K562 (cell line): Measurements from ENCODE around the gene PKDREJ. TPM values are rescaled to one million over a fixed set of nuclear protein-coding genes. Genes with fewer than 3 reads are reported as not detected.

Experiments
- ATAC-seq: fragments of 200-7000 bp; cut with Tn5 transposase; 3 replicates; pipeline ENCODE4 v1.9.1; 2020; ENCODE audit warnings: moderate library complexity
- BruUV-seq: library from RNA; stranded (reverse); fragments of 400-500 nt; replicated peaks from 2 replicates; lab custom pipeline; 2021; lab: Mats Ljungman, UMichigan
- CTCF ChIA-PET: fragments of 300-600 bp; formaldehyde crosslinking; extraction: SDS; loops from one replicate; lab custom pipeline; 2021; ENCODE audit warnings: low intra/inter-chr PET ratio; lab: Yijun Ruan, JAX
- POLR2A ChIA-PET: fragments of 300-600, 350-650 bp; sonication (Branson Sonifier 250); formaldehyde crosslinking; extraction: SDS; loops from one replicate; lab custom pipeline; 2021; ENCODE audit warnings: antibody characterized with exemption, inconsistent platforms; lab: Yijun Ruan, JAX
- DNase-seq, 4 experiments: peaks; one replicate each; pipeline versions ENCODE4 v3.0.0 to v3.0.0-alpha.2; 2011 to 2018; ENCODE audit warnings: low spot score in 3 of 4, mixed read lengths in 3 of 4; ENCODE audit errors: extremely low read depth in 1 of 4
- FAIRE-seq: peaks from 2 replicates; lab custom pipeline; 2011; peaks lifted over from hg19 to GRCh38; lab: Jason Lieb, UNC
- H2AFZ ChIP-seq: 2 replicates; pipeline ENCODE4 v1.6.0; 2011; ENCODE audit warnings: low read depth, low read length, control low read depth, inconsistent platforms
- H3K27ac ChIP-seq: fragments of 200-600 bp; 3 replicates; pipeline ENCODE4 v1.8.0; 2011; ENCODE audit warnings: low read depth, mild to moderate bottlenecking, control low read depth, inconsistent platforms, low read length, moderate library complexity, mixed read lengths; ENCODE audit errors: extremely low read depth
- H3K27me3 ChIP-seq, 2 experiments: fragments of 300-600 bp in 1 of 2; 2 replicates in 1 of 2; 3 replicates in 1 of 2; pipeline versions ENCODE4 v1.6.0 to v1.8.0; 2011; ENCODE audit warnings: inconsistent platforms in 2 of 2, low read length in 2 of 2, mild to moderate bottlenecking in 1 of 2, mixed read lengths in 1 of 2, moderate library complexity in 1 of 2; ENCODE audit not compliant: control insufficient read depth in 2 of 2, insufficient read depth in 2 of 2
- H3K36me3 ChIP-seq: fragments of 300-600 bp; 3 replicates; pipeline ENCODE4 v1.8.0; 2011; ENCODE audit warnings: mild to moderate bottlenecking, low read length, inconsistent platforms; ENCODE audit not compliant: control insufficient read depth, insufficient read depth
- H3K4me1 ChIP-seq, 2 experiments: fragments of 200-600 bp in 1 of 2; replicated peaks in 1 of 2; 2 replicates in 1 of 2; 3 replicates in 1 of 2; pipeline versions ENCODE4 v1.5.1 to v1.8.0; 2011; ENCODE audit warnings: inconsistent platforms in 2 of 2, low read length in 2 of 2, mild to moderate bottlenecking in 1 of 2, mixed read lengths in 1 of 2, moderate library complexity in 1 of 2; ENCODE audit not compliant: control insufficient read depth in 2 of 2, insufficient read depth in 2 of 2
- H3K4me2 ChIP-seq: 2 replicates; pipeline ENCODE4 v1.6.1; 2011; ENCODE audit warnings: low read length, control low read depth, inconsistent platforms, mixed read lengths; ENCODE audit not compliant: insufficient read depth
- H3K4me3 ChIP-seq: fragments of 200-600 bp; sonication (generic), shearing (Covaris generic); 2 replicates; pipeline ENCODE4 v1.5.1; 2016; ENCODE audit warnings: control low read depth, inconsistent platforms
- H3K79me2 ChIP-seq: fragments of 200-600 bp; 3 replicates; pipeline ENCODE4 v1.8.0; 2011; ENCODE audit warnings: low read length, inconsistent platforms; ENCODE audit not compliant: control insufficient read depth, insufficient read depth
- H3K9ac ChIP-seq, 2 experiments: 2 replicates each; pipeline versions ENCODE4 v1.6.0 to v1.6.1; 2011; ENCODE audit warnings: low read depth in 2 of 2, low read length in 2 of 2, control low read depth in 1 of 2, inconsistent platforms in 1 of 2, mild to moderate bottlenecking in 1 of 2, mixed read lengths in 1 of 2; ENCODE audit not compliant: insufficient read depth in 1 of 2
- H3K9me1 ChIP-seq: one replicate; pipeline ENCODE4 v1.6.0; 2011; ENCODE audit warnings: inconsistent platforms, mild to moderate bottlenecking, low read length, moderate library complexity; ENCODE audit not compliant: control insufficient read depth, insufficient read depth
- H3K9me3 ChIP-seq: replicated peaks from 2 replicates; pipeline ENCODE4 v1.5.1; 2011; ENCODE audit warnings: low read depth, low read length, inconsistent platforms; ENCODE audit not compliant: control insufficient read depth, insufficient read depth
- H4K20me1 ChIP-seq: replicated peaks from 2 replicates; pipeline ENCODE4 v1.6.1; 2011; ENCODE audit warnings: low read length, inconsistent platforms, mixed read lengths; ENCODE audit not compliant: control insufficient read depth, insufficient read depth
- CBFA2T3 ChIP-seq: fragments of 450-650 bp; IDR thresholded peaks from 2 replicates; pipeline ENCODE4 v1.6.1; 2017
- ELF2 ChIP-seq: fragments of 250-450 bp; sonication (Bioruptor Pico); IDR thresholded peaks from 2 replicates; pipeline ENCODE4 v1.5.0; 2021; ENCODE audit warnings: mild to moderate bottlenecking
- MGA ChIP-seq: fragments of 450-650 bp; IDR thresholded peaks from 2 replicates; pipeline ENCODE4 v1.6.1; 2016; ENCODE audit warnings: mild to moderate bottlenecking, moderate library complexity
- NELFE ChIP-seq: IDR thresholded peaks from 2 replicates; pipeline ENCODE4 v1.6.1; 2011; ENCODE audit warnings: mild to moderate bottlenecking; ENCODE audit not compliant: insufficient read depth, insufficient read length
- ZNF561 ChIP-seq: fragments of 450-650 bp; formaldehyde crosslinking; conservative IDR thresholded peaks from 2 replicates; pipeline ENCODE4 v1.4.0; 2020; ENCODE audit warnings: mild to moderate bottlenecking, moderate library complexity
- whole genome bisulfite sequencing: fragments of 100-300 bp; shearing (Covaris generic); methylation state at CpG from one replicate; pipeline ENCODE4 v1.1.6; 2016; ENCODE audit warnings: low coverage, mixed read lengths; ENCODE audit not compliant: insufficient coverage; ENCODE audit errors: missing lambda C conversion rate; 5-methylcytosine and 5-hydroxymethylcytosine counted together
- in situ Hi-C: fragments of 300-500 bp; cut with MboI; formaldehyde crosslinking; loops from 4 replicates; pipeline ENCODE4 v1.15.0; 2018; ENCODE audit warnings: inconsistent platforms, mixed read lengths
- intact Hi-C: fragments of 100-400 bp; cut with micrococcal nuclease; formaldehyde crosslinking; loops from 2 replicates; pipeline ENCODE4 v1.14.2; 2022
- polyA plus RNA-seq, 8 experiments: library from polyadenylated mRNA; depleted of rRNA in 4 of 8; stranded (reverse) in 5 of 8; unstranded in 3 of 8; fragments of >200 nt; fragmentation: Nextera tagmentation in 2 of 8; fragmentation: Illumina TruSeq in 1 of 8; extraction: Ambion mirVana in 2 of 8; extraction: Trizol in 1 of 8; gene quantifications; 2 replicates each; pipeline versions ENCODE4 v1.2.1 to v1.2.3, GENCODE V29; 2011 to 2014; ENCODE audit warnings: inconsistent platforms in 1 of 8, missing spikeins in 1 of 8
- total RNA-seq, 7 experiments: library from RNA; depleted of rRNA in 6 of 7; stranded (reverse); fragments of >200 nt in 6 of 7; fragmentation: Illumina TruSeq in 2 of 7; extraction: Trizol in 2 of 7; gene quantifications; 2 replicates each; pipeline versions ENCODE4 v1.2.1 to v1.2.3, GENCODE V29; 2011 to 2021; ENCODE audit warnings: low replicate concordance in 1 of 7

Gene PKDREJ
- total and polyA plus RNA-seq, 9 of the 15 experiments (the other 6 are each of a cell fraction or from before 2014, with no cell fraction given) = 0.03 TPM; not detected in 8

- H3K27ac ChIP-seq = no peak overlapping the region
- H3K27me3 ChIP-seq = no peaks in the 10 kb centered on the region
- DNase-seq (no peak), FAIRE-seq (no peak), ATAC-seq (no peak)
- intact Hi-C loops (no loop called here), in situ Hi-C loops (no loop called here)
- no peaks in the 10 kb centered on the region; the same call in 2 of the 3 replicates for H3K36me3 ChIP-seq
- peaks cover 3% of the 10 kb centered on the region for H3K9me3 ChIP-seq
- ChIA-PET CTCF (no interaction called here), POLR2A (interaction anchor here (0.6 kb wide), 1 partner anchor 128 kb away, joined by 4 read pairs; no protein-coding TSS in a partner anchor)
- TF ChIP-seq CBFA2T3 = no peak
- WGBS = 6% methylated on average over 6 of the region's 6 CpGs
- H2AFZ ChIP-seq = no peak overlapping the region
- H3K4me3 ChIP-seq = no peak overlapping the region
- no peaks in the 10 kb centered on the region for H3K9me1 ChIP-seq
- H3K79me2 ChIP-seq = no peaks in the 10 kb centered on the region
- peaks cover 0 to 8% of the 10 kb centered on the region in 2 experiments; a peak in 2 of 5 replicates for H3K4me1 ChIP-seq
- H3K9ac ChIP-seq = no peak overlapping the region
- BruUV-seq = no TSS peak
- H3K4me2 ChIP-seq = no peak overlapping the region
- H4K20me1 ChIP-seq = no peaks in the 10 kb centered on the region
These were observed 3.1 kb downstream of the PKDREJ start for GRCh38 chr22:46260038-46260437.

DNA sequence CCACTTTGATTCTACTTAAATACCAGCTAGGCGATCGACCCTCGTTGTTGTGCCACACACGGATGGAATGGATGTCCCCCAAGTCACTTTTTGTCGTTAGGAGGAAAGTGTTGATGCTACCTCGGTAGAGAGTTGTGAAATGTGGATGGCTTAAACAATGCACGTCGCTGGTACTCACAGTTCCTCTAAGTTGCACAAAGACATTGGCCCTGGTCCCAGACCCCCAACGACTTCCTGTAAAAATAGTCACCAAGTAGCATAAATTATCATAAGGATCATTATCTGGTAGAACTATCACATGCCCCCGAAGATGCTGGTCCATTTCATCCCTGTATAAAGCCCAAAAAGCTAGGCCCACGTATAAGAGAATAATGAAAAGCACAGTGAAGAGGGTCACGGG, 3.8 kb downstream of the PKDREJ start:
- H2AFZ ChIP-seq = no peak overlapping the region
- CTCF ChIA-PET = no interaction called here
- TF ChIP-seq NELFE (no peak), ELF2 (no peak), ZNF561 (CRISPR knock-in tag) (no peak), MGA (no peak)

More for the DNA sequence above, 3.8 kb downstream of the PKDREJ start:
- 30% methylated on average over 12 of the region's 12 CpGs for WGBS
- peaks cover 3% of the 10 kb centered on the region for H3K9me3 ChIP-seq
- no peaks in the 10 kb centered on the region for H3K9me1 ChIP-seq
- POLR2A ChIA-PET = interaction anchor here (0.6 kb wide), 1 partner anchor 127 kb away, joined by 4 read pairs; no protein-coding TSS in a partner anchor
- H3K79me2 ChIP-seq = no peaks in the 10 kb centered on the region
- no peaks in the 10 kb centered on the region for H4K20me1 ChIP-seq
- H3K27me3 ChIP-seq = no peaks in the 10 kb centered on the region
- no peak for FAIRE-seq
- in situ Hi-C loops = no loop called here
- no peak for ATAC-seq
- peaks cover 0 to 12% of the 10 kb centered on the region in 2 experiments; a peak in 3 of 5 replicates for H3K4me1 ChIP-seq
- no peak overlapping the region for H3K9ac ChIP-seq
- intact Hi-C loops = no loop called here
- no peak overlapping the region for H3K4me2 ChIP-seq
- no peak overlapping the region for H3K27ac ChIP-seq
- H3K4me3 ChIP-seq = no peak overlapping the region
- BruUV-seq = no TSS peak
- H3K36me3 ChIP-seq = no peaks in the 10 kb centered on the region; the same call in 2 of the 3 replicates
- no peak for DNase-seq
